Hematopoietic multipotent progenitor cell (in vitro differentiated cells): Measurements from ENCODE around the gene MPP3. TPM values are rescaled to one million over a fixed set of nuclear protein-coding genes. Genes with fewer than 3 reads are reported as not detected.
A peak's percentile ranks its signal among the peaks of the same experiment; 100 is the strongest.

ENCODE experiments used
- DNase-seq, 3 donors: peaks; one replicate each; pipeline ENCODE4 v3.0.0-alpha.2; 2011 to 2015; ENCODE audit warnings: low read depth in 2 of 3, low spot score in 2 of 3
- total RNA-seq: library from RNA; depleted of rRNA; stranded (reverse); fragments of >200 nt; gene quantifications from one replicate; pipeline ENCODE4 v1.2.3, GENCODE V29; 2012

The MPP3 gene
- total RNA-seq, 1 donor, result 1.9 TPM

- DNase-seq, result peak; percentile 41 to 74 (median 71)
These were observed 54.4 kb downstream of the MPP3 start, which contains the start of gene DUSP3 for GRCh38 chr17:43778337-43779144. TSS of gene DUSP3 (minus strand) at chr17:43778977. CDS start at chr17:43778924, 53 bp downstream.

GRCh38 chr17:43774304-43775250 lies 58.4 kb downstream of the MPP3 start:
- no peak for DNase-seq

GRCh38 chr17:43772877-43773648 lies 59.9 kb downstream of the MPP3 start:
- DNase-seq, result peak in 2 of 3 donors; percentile 91 to 99

GRCh38 chr17:43771463-43771862 lies 61.5 kb downstream of the MPP3 start:
- DNase-seq, result no peak

- DNase-seq, result no peak
These were observed 62.0 kb downstream of the MPP3 start for GRCh38 chr17:43770957-43771356.

GRCh38 chr17:43769859-43770258 lies 63.1 kb downstream of the MPP3 start:
- DNase-seq, result no peak

- no peak for DNase-seq
These were observed 63.5 kb downstream of the MPP3 start for GRCh38 chr17:43769426-43769825.

- no peak for DNase-seq
These were observed 64.0 kb downstream of the MPP3 start for GRCh38 chr17:43768943-43769342.

GRCh38 chr17:43768382-43768781 lies 64.6 kb downstream of the MPP3 start:
- DNase-seq, result peak in 2 of 3 donors; percentile 51 to 65

- DNase-seq, result no peak
These were observed 65.3 kb downstream of the MPP3 start for GRCh38 chr17:43767713-43768059.

GRCh38 chr17:43767053-43767712 lies 65.8 kb downstream of the MPP3 start:
- DNase-seq, result no peak

- peak in 2 of 3 donors; percentile 33 to 51 for DNase-seq
These were observed 66.4 kb downstream of the MPP3 start for GRCh38 chr17:43766413-43767052.

GRCh38 chr17:43760254-43760852 lies 72.6 kb downstream of the MPP3 start:
- DNase-seq, result peak; percentile 66 to 93 (median 88)

- DNase-seq, result no peak
These were observed 73.1 kb downstream of the MPP3 start for GRCh38 chr17:43759836-43760235.

- DNase-seq, result no peak
These were observed 74.3 kb downstream of the MPP3 start, which contains the start of gene SOST for GRCh38 chr17:43758497-43759174. TSS of gene SOST (minus strand) at chr17:43758791. CDS start at chr17:43758741, 50 bp downstream.

- no peak for DNase-seq
These were observed 74.9 kb downstream of the MPP3 start for GRCh38 chr17:43758086-43758485.

GRCh38 chr17:43757171-43757660 lies 75.7 kb downstream of the MPP3 start:
- no peak for DNase-seq

- no peak for DNase-seq
These were observed 76.7 kb downstream of the MPP3 start for GRCh38 chr17:43756201-43756600.
